ENCODE measurements around the gene GUCY2C.

The GUCY2C gene

DNA sequence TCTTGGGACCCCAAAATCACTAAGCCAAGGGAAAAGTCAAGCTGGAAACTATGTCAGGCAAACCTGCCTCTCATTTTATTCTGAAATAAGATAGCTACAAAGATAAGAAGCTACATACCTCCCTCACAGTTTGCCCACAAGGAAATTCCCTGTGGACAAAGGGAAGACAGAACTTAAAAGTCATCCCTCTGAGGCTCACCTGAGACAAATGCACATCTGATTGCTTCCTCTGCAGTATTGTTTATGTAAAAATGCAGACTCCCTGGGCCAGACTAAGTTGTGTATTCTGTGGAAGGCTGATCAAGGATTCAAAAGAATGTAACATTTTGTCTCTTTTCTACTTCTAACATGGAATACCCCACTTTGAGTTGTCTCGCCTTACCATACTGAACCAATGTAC is 126.2 kb downstream of the GUCY2C start:
- Histone ChIP-seq H3K9ac (ENCODE audit: low read length) (no peak overlapping the region), H3K36me3 (replicated peaks; ENCODE audit: low read depth, low read length) (no peaks in the 10 kb centered on the region), H3K79me2 (ENCODE audit: low read length) (no peaks in the 10 kb centered on the region), H3K4me1 (ENCODE audit: low read length) (peaks cover 6% of the 10 kb centered on the region; the same call in 1 of the 2 replicates), H3K9me3 (ENCODE audit: insufficient read depth, low read length) (no peaks in the 10 kb centered on the region), H4K20me1 (ENCODE audit: insufficient read depth, low read length) (no peaks in the 10 kb centered on the region), H3K27ac (ENCODE audit: low read length) (no peak overlapping the region), H2AFZ (ENCODE audit: low read depth, low read length) (no peak overlapping the region), H3K4me2 (ENCODE audit: low read length) (no peak overlapping the region), H3K4me3 (ENCODE audit: low read length) (no peak overlapping the region), H3K27me3 (ENCODE audit: low read depth, low read length) (no peaks in the 10 kb centered on the region)
- no peak for TF ChIP-seq CTCF (IDR thresholded peaks at IDR 0.05; ENCODE audit: low read depth, low read length)
- no peak for TF ChIP-seq EZH2phosphoT487 (IDR thresholded peaks at IDR 0.05; ENCODE audit: low read depth)

GRCh38 chr12:14567351-14568162 is 128.8 kb downstream of the GUCY2C start, which contains the start of gene PLBD1:
PLBD1 (minus strand) TSS chr12:14567883; CDS start chr12:14567696, 187 bp downstream.
- no peaks in the 10 kb centered on the region for H3K9me3 ChIP-seq (ENCODE audit: insufficient read depth, low read length)
- no peaks in the 10 kb centered on the region for H3K27me3 ChIP-seq (ENCODE audit: low read depth, low read length)
- H2AFZ ChIP-seq (ENCODE audit: low read depth, low read length) = peak within 1 kb of the TSS; percentile 93
- H3K79me2 ChIP-seq (ENCODE audit: low read length) = no peaks in the 10 kb centered on the region
- H4K20me1 ChIP-seq (ENCODE audit: insufficient read depth, low read length) = no peaks in the 10 kb centered on the region
- peak within 1 kb of the TSS; percentile 63 for H3K9ac ChIP-seq (ENCODE audit: low read length)
- H3K27ac ChIP-seq (ENCODE audit: low read length) = peak within 1 kb of the TSS; percentile 7
- peaks cover 8% of the 10 kb centered on the region for H3K4me1 ChIP-seq (ENCODE audit: low read length)
- peak within 1 kb of the TSS; percentile 76 for H3K4me3 ChIP-seq (ENCODE audit: low read length)
- TF ChIP-seq EZH2phosphoT487 (IDR thresholded peaks at IDR 0.05; ENCODE audit: low read depth) (no peak), CTCF (IDR thresholded peaks at IDR 0.05; ENCODE audit: low read depth, low read length) (no peak; the same call in none of the 2 replicates)
- H3K36me3 ChIP-seq (replicated peaks; ENCODE audit: low read depth, low read length) = no peaks in the 10 kb centered on the region
- peak within 1 kb of the TSS; percentile 81 for H3K4me2 ChIP-seq (ENCODE audit: low read length)

DNA sequence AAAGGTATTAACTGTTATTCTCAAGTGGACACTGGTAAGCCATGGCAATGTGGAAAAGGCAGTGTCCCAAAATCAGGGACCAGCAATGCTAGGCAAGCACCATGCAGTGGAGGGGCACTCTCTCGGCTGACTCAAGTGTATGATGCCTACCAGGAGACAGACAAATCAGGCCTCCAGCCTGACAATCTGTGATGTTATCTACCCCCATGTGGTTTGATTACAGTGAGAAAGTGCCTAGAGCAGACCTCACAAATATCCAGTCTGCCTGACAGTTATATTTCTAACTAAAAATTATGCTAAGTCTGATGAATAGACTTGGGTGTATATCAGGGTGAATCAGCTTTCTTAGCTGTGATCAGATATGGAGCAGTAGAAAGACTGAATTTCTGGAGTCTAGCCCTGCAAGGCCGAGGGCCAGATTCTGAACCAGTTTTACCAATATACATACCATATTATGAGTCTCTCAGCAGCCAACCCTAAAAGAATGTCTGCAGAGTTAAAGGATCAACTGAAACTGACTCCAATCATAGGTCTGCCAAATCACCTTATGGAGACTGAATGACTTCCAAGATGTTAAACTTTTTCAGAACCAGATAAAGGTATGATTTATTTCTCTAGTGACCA is 132.0 kb downstream of the GUCY2C start:
- no peaks in the 10 kb centered on the region for H3K9me3 ChIP-seq (ENCODE audit: insufficient read depth, low read length)

More for the DNA sequence above, 132.0 kb downstream of the GUCY2C start:
- Histone ChIP-seq H2AFZ (ENCODE audit: low read depth, low read length) (no peak overlapping the region), H3K36me3 (replicated peaks; ENCODE audit: low read depth, low read length) (no peaks in the 10 kb centered on the region), H3K4me3 (ENCODE audit: low read length) (no peak overlapping the region), H3K27ac (ENCODE audit: low read length) (no peak overlapping the region), H3K79me2 (ENCODE audit: low read length) (no peaks in the 10 kb centered on the region), H3K9ac (ENCODE audit: low read length) (no peak overlapping the region), H3K4me1 (ENCODE audit: low read length) (peaks cover 16% of the 10 kb centered on the region), H3K4me2 (ENCODE audit: low read length) (no peak overlapping the region), H4K20me1 (ENCODE audit: insufficient read depth, low read length) (no peaks in the 10 kb centered on the region), H3K27me3 (ENCODE audit: low read depth, low read length) (no peaks in the 10 kb centered on the region)
- TF ChIP-seq EZH2phosphoT487 (IDR thresholded peaks at IDR 0.05; ENCODE audit: low read depth) (no peak), CTCF (IDR thresholded peaks at IDR 0.05; ENCODE audit: low read depth, low read length) (no peak)

All from OCI-LY3 (cell line).